T-helper 2 cell treated with Interferon-gamma antibody and Interleukin-4, amounts not matched to agents 100 ng/mL and 5 ng/mL, for 36 hours (primary cell): ENCODE data around the gene ADH5. TPM values are rescaled to one million over a fixed set of nuclear protein-coding genes. Genes with fewer than 3 reads are reported as not detected.
"Not testable (repeated sequence)": the region's sequence is repeated elsewhere in the genome, so short reads cannot be mapped to it uniquely, and the experiment has no call there.

Experiments
- intact Hi-C: fragments of 100-400 bp; cut with micrococcal nuclease; formaldehyde crosslinking; loops from one replicate; pipeline ENCODE4 v1.15.1; 2023
- total RNA-seq: library from RNA; stranded (reverse); gene quantifications from 2 replicates; pipeline ENCODE4 v1.2.3, GENCODE V29; 2022

Gene ADH5
- total RNA-seq: 107 and 108 TPM in 2 replicates

DNA sequence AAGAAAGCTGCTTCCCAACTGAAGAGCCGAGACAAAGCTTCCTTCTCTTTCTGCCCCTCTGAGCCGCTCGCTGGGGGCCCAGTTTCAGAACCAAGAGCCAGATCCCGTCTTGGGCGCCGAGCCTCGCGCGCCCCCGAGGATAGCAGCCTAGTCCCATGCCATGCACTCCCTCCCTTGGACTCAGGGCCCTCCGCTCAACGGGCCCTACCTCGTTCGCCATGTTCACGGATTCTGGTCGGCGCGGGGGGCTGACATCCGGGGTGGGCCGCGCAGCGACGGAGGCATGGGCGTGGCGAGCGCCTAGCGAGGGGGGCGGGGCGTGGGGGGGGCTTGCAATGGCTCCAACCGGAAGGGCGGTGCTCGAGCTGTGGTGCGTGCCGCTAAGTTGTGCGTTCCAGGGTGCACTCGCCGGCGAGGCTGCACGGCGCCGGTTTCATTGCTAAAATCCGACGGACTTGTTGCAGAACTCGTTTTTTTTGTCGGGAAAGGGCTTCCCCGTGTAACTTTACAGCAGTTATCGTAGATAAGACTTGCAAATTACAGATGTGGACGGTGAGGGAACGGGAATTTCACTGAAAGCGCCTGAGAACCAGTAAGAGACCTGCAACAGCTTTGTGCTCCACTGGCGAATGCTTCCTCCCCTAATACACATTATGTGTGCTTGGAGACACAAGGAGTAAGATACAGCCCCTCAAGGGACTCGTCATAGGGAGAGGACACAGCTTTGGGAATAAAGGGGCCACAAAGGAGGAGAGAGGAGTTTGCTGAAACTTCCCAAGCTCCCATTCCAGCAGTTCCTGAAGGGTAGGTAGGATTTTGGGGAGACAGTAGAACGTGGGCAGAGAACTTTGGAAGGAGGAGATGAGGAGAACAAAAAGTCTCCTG lies at the start of gene ADH5:
TSS of gene ADH5 (minus strand) at position 308 of the 885 bp plus-strand sequence. CDS start at position 220, 88 bp downstream.
- intact Hi-C loops: loop anchor here (1.0 to 10.0 kb wide), 11 partner anchors 32 to 945 kb away; partner anchors contain the start of genes DAPP1, DNAJB14, EIF4E and LAMTOR3

DNA sequence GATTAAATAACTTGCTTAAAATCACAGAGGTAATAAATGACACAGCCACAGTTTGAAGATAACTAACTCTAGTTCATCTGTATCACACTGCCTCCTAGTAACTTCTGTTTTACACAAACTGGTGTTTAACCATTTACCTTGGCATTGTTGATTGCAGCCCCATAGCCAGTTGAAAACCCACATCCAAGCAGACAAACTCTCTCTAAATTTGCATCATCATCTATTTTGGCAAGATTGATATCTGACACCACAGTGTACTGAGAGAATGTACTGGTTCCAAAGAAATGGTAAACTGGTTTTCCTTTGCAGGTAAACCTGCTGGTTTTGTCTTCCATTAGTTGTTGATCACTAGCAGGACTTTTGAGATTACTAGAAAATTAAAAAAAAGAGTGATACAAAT lies 47.7 kb upstream of the ADH5 start:
- intact Hi-C loops: no loop called here

DNA sequence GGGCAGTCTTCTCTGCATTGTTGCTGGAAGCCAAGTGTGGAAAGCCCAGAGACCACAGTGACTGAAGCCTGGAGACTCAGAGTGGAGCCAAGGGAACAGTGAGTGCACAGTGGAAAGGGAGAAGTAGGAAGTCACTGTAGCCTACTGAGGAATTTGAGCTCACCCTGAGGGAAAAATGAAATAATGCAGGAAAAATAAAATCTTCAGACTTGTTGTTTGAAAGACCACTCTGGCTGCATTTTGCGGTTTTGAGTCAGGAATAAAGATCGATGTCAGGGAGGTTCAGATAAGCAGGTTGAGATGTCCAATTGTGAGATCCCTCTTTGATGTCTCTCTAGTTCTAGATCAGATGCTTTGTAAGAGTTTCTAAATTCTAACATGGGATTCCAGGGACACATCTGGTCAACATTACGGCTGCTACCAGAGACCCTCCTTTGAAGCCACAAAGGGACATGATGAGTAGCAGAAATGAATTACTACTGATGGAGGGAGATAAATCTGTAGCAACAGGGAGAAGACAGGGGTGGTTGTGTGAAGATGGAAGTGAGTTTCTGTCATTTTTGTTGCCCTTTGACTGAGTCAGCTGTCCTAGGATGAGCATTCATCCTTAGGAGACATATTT lies 47.1 kb upstream of the ADH5 start:
- intact Hi-C loops: no loop called here

DNA sequence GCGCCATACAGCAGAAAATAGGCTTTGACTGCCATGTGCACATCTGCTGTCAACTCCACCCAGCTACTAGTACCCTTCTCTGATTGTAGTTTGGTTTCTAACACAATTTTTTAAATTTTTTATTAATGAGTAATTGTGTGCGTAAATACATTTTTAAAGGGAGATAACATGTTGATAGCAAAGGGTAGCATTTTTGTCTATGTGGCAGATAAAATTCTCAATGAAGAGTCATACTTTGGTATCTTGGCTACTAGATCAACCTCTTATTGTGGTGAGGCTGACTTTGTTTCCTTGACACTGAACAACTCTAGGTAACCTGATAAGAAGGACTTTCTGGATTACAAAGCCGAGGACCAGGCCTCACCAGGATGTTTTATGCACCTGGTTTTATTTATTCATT lies 46.0 kb upstream of the ADH5 start:
- intact Hi-C loops: no loop called here

DNA sequence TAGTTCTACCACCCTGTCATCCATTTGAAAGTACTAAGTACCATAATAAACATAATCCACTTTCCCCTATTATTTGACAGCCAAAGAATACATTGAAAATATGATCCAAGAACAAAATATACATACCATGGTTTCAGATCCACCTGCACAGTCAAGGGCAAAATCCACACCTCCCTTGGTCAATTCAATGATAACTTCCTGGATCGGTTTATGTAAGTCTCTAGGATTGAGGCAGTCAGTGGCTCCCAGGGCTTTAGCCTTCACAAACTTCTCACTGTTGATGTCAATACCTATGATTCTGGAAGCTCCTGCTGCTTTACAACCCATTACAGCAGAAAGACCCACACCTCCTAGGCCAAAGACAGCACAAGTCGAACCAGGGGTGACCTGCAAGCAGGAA lies 42.8 kb upstream of the ADH5 start:
- intact Hi-C loops: no loop called here

DNA sequence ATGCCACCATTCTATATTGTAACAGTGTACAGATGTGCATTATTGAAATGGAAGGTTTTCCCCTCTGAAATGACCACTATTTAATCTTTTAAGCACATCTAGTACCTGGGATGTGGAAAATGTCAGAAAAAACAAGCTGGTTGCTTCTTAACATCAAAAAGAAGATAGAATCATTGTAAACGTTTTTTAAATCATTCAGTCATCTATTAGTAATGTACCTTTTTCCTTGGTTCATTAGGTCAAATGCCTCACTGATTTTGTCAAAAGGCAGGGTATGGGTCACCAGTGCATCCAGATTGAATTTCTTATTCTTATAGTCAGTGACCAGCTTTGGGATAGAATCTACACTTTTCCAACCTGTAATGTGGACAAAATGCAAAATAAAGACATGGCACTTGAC lies 37.8 kb upstream of the ADH5 start:
- intact Hi-C loops: no loop called here

DNA sequence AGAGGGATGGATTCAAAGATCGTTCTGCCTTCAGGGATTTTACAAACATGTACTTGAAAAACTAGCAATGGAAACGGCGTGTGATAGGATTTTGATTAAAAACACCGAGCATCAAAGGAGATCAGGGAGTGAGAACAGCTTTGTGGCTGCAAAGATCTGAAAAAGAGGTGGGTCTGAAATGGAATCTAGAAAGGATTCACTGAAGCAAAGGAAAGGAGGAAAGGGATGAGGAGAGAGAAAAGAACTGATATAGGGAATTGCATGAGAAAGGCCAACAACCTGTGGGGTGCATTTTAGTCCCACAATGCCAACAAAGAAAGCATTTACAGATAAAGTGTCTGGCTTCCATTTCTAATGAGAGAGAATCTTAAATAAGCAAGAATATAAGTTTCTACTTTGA lies 32.4 kb upstream of the ADH5 start:
- intact Hi-C loops: no loop called here

DNA sequence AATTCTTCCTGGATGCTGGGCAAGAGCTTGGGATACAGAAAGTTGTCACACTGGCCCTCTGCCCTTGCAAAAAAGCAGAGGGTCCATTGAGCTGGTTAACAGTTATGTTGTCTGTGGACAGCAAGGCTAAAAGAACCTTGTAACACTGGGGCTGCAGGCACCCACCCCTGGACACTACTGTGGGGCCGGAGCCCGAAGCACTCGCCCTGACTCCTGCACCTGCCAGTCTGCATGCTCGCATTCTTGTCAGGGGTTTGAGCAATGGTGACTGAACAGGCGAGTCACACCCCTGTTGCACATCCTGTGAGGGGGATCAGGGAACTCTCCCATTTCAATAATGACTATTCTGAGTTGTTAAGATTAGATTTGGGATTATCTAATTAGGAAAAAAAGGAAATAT lies 31.9 kb upstream of the ADH5 start:
- intact Hi-C loops: no loop called here

DNA sequence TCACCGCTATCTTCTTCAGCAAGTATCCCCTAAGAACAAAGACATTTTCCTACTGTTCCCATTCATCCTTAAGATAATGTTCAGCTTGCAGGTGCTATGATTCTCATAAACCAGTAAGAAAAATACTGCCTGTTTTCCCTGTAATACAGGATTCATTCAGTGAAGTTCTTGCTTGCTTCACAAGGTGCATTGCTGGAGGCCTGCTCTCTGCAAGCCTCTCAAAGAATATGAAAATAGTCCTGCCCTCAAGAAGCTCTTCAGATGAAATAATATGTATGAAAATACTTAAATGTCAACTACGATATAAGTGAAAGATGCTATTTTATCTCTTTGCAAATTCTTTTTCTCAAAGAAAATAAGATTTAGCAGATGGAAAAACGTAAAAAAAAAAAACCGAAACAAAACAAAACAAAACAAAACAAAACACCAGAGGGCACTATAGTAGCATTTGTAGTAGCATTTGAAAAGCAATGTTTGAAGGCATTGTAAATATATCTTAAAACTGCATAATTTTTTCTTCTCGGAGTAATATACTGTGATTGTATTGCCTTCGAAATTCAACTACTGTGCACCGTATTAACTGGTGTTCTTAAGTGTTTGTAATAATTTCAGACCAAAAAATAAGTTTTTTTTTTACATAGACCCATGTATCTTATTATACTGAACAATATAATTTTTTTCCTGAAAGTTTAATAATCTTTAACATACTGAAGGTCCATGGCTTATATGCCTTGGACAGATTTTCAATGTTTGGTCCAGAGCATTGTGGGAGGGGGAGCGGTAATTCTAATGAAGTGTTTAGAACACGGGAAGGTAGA lies 29.5 kb upstream of the ADH5 start:
- intact Hi-C loops: loop anchor here (1.0 to 2.0 kb wide), 3 partner anchors 287 to 691 kb away; no protein-coding TSS in a partner anchor

DNA sequence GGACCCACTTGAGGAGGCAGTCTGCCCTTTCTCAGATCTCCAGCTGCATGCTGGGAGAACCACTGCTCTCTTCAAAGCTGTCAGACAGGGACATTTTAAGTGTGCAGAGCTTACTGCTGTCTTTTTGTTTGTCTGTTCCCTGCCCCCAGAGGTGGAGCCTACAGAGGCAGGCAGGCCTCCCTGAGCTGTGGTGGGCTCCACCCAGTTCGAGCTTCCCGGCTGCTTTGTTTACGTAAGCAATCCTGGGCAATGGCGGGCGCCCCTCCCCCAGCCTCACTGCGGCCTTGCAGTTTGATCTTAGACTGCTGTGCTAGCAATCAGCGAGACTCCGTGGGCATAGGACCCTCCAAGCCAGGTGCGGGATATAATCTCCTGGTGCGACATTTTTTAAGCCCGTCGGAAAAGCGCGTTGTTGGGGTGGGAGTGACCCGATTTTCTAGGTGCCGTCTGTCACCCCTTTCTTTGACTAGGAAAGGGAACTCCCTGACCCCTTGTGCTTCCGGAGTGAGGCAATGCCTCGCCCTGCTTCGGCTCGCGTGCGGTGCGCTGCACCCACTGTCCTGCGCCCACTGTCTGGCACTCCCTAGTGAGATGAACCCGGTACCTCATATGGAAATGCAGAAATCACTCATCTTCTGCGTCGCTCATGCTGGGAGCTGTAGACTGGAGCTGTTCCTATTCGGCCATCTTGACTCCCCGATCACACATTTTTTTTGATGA lies 28.7 kb upstream of the ADH5 start:
- intact Hi-C loops: not testable (repeated sequence)

DNA sequence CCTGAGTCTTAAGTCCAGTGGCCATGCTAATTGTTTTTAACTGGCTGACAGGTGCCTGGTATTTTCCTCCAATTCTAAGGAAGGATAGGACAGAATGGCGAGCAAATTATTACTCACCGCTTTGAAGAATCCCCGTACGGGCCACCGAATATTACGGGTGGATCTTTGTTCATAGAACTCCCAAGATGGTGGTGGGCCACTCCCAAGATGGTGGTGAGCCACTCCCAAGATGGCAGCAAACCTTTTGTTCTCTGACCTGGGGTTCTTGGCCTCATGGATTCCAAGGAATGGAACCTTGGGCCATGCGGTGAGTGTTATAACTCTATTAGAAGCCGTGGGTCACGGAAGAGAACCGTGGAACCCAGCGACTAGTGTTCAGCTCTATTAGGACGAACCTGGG lies 20.7 kb upstream of the ADH5 start:
- intact Hi-C loops: not testable (repeated sequence)

DNA sequence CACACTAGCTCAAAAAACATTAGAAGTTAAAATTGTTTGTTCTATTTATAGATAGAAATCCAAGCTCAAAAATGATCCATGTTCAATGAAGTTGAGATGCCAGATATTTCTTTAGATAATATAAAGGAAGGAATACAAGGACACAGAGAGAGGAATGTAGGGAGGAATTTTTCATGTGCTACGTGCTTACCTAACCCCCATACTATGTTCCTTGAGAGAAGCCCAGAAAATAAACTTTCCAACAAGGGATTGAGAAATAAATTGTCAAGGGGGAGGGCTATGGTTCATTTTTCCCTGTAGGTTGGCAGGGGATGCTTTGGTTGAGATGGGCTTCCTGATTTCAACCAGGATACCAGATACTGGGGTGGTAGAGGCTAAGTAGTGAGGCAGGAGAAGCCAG lies 15.6 kb upstream of the ADH5 start:
- intact Hi-C loops: no loop called here

DNA sequence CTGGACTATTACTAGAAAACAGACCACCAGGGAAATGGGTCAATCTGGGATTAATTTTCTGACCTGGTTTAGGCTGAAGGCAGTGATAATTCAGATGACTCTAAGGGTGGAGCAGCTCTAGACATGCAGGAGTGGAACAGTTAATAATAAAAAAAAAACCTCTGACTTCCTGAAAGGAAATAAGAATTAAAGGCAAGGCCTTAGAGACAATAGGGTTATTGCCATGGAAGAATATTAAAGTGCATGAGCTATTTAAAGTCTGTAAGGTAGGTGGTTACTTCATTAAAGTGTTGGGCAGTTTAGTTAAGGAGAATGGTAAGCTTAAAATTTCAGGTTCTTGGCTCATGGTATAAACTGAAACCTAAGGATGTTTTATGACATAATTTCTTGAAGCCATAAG lies 14.6 kb upstream of the ADH5 start:
- intact Hi-C loops: no loop called here

DNA sequence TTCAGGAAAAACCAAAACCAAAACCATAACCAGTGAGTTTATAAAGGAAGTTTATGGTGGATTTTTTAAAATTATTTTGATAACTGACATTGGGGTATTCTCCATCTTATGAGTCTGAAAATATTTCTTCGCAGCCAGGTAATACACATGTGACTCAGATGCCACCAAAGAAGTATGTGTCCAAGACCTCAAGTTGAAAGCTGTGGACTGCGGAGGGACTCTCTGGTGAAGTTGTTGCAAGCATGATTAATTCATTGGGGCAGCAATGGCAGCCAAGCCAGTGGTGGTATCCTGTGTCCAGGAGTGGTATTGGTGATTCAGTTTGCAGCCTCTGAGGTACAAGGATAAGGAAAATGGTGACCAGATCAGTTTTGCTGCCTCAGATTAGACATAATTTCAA lies 14.0 kb upstream of the ADH5 start:
- intact Hi-C loops: no loop called here

DNA sequence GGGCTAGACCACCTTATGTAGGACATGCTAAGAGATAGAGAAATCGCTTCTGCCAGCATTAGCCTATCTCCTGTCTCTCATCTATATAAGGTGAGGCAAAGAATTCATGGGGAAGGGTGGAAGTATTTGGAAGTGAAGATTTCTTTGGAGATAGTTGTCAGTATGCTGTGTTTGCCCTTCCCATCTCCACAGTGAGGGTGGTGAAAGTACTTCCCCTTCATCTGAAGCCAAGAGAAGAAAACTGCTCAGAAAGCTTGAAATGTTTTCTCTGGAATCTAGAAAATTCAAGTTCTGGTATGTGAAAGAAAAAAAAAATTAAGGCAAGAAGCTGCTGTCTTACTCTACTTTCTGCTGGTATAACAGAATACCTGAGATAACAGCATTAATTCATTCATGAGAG lies 12.3 kb upstream of the ADH5 start:
- intact Hi-C loops: no loop called here

DNA sequence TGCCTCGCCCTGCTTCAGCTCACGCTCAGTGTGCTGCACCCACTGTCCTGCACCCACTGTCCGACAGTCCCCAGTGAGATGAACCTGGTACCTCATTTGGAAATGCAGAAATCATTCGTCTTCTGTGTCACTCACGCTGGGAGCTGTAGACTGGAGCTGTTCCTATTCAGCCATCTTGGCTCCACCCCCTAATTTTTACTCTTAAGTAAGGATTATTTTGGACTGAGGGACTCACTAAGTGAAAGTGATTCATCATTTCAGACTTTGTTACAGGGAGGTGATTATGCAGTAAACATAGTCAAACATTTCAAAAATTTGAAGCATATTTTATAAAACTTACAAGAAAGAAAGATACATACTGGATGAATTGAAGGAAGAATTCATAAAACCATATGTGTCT lies 11.2 kb upstream of the ADH5 start:
- intact Hi-C loops: not testable (repeated sequence)

DNA sequence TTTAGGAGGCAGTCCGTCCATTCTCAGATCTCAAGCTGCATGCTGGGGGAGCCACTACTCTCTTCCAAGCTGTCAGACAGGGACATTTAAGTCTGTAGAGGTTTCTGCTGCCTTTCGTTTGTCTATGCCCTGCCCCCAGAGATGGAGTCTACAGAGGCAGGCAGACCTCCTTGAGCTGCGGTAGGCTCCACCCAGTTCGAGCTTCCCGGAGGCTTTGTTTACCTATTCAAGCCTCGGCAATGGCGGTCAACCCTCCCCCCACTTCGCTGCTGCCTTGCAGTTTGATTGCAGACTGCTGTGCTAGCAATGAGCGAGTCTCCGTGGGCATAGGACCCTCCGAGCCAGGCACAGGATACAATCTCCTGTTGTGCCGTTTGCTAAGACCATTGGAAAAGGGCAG lies 10.7 kb upstream of the ADH5 start:
- intact Hi-C loops: no loop called here

DNA sequence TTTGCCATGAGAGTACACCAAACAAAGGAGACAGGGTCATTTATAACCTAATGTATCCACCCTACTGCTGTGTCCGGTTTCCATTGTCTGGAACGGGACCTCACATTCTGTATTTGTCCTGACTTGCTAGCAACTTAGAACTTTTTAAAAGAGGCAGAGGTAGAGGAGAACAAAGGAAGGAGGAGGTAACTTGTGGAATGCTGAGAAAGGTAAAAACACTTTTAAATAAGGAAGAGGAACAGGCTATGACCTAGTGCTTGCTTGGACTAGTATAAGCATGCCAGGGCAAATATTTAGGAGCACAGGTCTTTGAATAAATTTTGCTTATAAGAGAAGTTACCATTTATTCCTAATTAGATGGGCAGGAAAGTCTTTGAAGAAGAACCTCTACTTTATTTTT lies 3.3 kb upstream of the ADH5 start:
- intact Hi-C loops: not testable (repeated sequence)

DNA sequence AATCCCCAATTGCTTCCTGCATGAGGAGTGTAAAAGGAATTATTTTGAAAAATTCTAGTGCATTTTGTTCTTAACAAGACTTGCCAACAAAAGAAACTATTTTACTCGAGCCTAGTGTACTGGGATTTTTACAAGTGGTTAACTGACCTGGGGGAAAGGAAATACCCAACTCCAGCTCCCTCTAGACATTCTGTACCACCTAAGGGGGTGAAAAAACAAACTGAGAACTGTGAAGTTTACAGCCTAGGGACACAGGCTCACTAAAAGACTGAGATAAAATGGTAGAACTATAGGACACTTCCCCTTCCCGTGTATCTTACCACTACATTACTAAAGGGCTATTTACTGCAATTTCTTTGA lies 2.6 kb upstream of the ADH5 start:
- intact Hi-C loops: no loop called here

DNA sequence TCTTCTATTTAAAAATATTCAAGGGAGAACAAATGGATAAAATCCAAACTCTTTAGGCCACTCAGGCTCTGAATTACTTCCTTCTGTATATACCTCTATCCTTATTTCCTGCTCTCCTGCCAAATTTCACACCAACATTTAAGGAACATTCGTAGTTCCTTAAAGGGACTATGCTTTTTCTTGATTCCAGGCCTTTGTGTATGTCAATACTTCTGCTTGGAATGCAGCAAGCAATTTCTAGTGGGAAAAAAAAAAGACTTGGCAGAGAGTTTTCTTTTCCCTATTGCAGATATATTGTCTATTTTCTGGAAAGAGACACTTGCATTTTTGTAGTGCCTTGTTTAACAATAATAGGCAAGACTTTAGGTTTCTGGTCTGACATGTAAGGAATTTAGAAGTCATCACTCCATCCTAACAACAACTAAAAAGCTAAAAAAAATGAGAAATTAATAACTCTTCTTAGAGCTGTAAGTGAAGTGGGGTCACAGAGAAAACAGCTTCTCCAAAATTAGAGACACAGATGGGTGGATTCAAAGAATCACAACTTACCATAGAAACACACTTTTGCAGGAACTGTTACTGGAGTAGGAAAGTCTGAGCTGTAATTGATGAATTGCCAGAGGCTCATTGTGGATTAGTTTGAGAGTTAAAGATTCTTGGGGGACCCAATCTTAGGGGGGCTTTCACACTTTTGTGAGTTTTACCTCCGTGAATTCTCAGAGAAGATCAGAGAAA lies 2.1 kb upstream of the ADH5 start:
- intact Hi-C loops: no loop called here
